GM11168 (cell line): ENCODE data around the gene IL1R1.

ENCODE experiments used
- in situ Hi-C: fragments of 300-500 bp; cut with MboI; formaldehyde crosslinking; loops from one replicate; pipeline ENCODE4 v1.12.0; 2022; ENCODE audit warnings: low sequenced_read_pairs; ENCODE audit not compliant: unreplicated experiment

Gene IL1R1

GRCh38 chr2:102159295-102159694 lies 16.7 kb downstream of the IL1R1 start:
- in situ Hi-C loops, result no loop called here

GRCh38 chr2:102166189-102166845 lies 23.8 kb downstream of the IL1R1 start:
- in situ Hi-C loops, result no loop called here

GRCh38 chr2:102168026-102168771 lies 25.7 kb downstream of the IL1R1 start:
- in situ Hi-C loops, result no loop called here

GRCh38 chr2:102171946-102172345 lies 29.4 kb downstream of the IL1R1 start:
- in situ Hi-C loops, result no loop called here

- in situ Hi-C loops, result no loop called here
Measured at GRCh38 chr2:102172745-102173144, 30.2 kb downstream of the IL1R1 start.

GRCh38 chr2:102176172-102176571 lies 33.6 kb downstream of the IL1R1 start:
- in situ Hi-C loops, result no loop called here

- in situ Hi-C loops, result no loop called here
Measured at GRCh38 chr2:102177814-102178478, 35.4 kb downstream of the IL1R1 start.

- in situ Hi-C loops, result no loop called here
Measured at GRCh38 chr2:102179061-102179460, 36.5 kb downstream of the IL1R1 start.

- in situ Hi-C loops, result no loop called here
Measured at GRCh38 chr2:102179788-102180686, 37.5 kb downstream of the IL1R1 start.

- in situ Hi-C loops, result no loop called here
Measured at GRCh38 chr2:102180687-102180999, 38.1 kb downstream of the IL1R1 start.

GRCh38 chr2:102181376-102181775 lies 38.8 kb downstream of the IL1R1 start:
- in situ Hi-C loops, result no loop called here

GRCh38 chr2:102181919-102182635 lies 39.5 kb downstream of the IL1R1 start:
- in situ Hi-C loops, result no loop called here

GRCh38 chr2:102184018-102184417 lies 41.5 kb downstream of the IL1R1 start:
- in situ Hi-C loops, result no loop called here

- in situ Hi-C loops, result no loop called here
Measured at GRCh38 chr2:102184568-102184967, 42.0 kb downstream of the IL1R1 start.

- in situ Hi-C loops, result no loop called here
Measured at GRCh38 chr2:102185347-102185746, 42.8 kb downstream of the IL1R1 start.

GRCh38 chr2:102186791-102187495 lies 44.4 kb downstream of the IL1R1 start, which contains the start of gene IL1RL2:
Gene IL1RL2 (plus strand): TSS chr2:102187023. CDS start chr2:102187868, 845 bp downstream.
- in situ Hi-C loops, result no loop called here

- in situ Hi-C loops, result no loop called here
Measured at GRCh38 chr2:102187496-102188150, 45.1 kb downstream of the IL1R1 start.

GRCh38 chr2:102190430-102191107 lies 48.0 kb downstream of the IL1R1 start:
- in situ Hi-C loops, result no loop called here
